PC-3 (cell line): ENCODE measurements around the gene SULF2. TPM values are rescaled to one million over a fixed set of nuclear protein-coding genes. Genes with fewer than 3 reads are reported as not detected.
A peak's percentile ranks its signal among the peaks of the same experiment; 100 is the strongest.

Experiments
- ATAC-seq: fragments of 200-7000 bp; cut with Tn5 transposase; 2 replicates; pipeline ENCODE4 v1.9.1; 2020; ENCODE audit warnings: mild to moderate bottlenecking, moderate library complexity
- BruUV-seq: library from RNA; stranded (reverse); fragments of 400-500 nt; replicated peaks from 2 replicates; lab custom pipeline; 2021; lab: Mats Ljungman, UMichigan
- CTCF ChIA-PET: fragments of 300-600 bp; sonication (Branson Sonifier 250); formaldehyde crosslinking; loops from one replicate; lab custom pipeline; 2022; ENCODE audit warnings: antibody characterized with exemption; lab: Charles Lee
- POLR2A ChIA-PET: fragments of 300-600 bp; sonication (Branson Sonifier 250); formaldehyde crosslinking; loops from one replicate; lab custom pipeline; 2022; ENCODE audit warnings: antibody characterized with exemption; ENCODE audit not compliant: unreplicated experiment; lab: Charles Lee
- DNase-seq: peaks from one replicate; pipeline ENCODE4 v3.0.0-alpha.2; 2015
- H2AFZ ChIP-seq: fragments of 300-600 bp; sonication (generic); 2 replicates; pipeline ENCODE4 v1.6.0; 2016; ENCODE audit warnings: antibody characterized with exemption, low read length
- H3F3A ChIP-seq: fragments of 300-600 bp; sonication (generic); one replicate; pipeline ENCODE4 v1.6.0; 2017; ENCODE audit warnings: antibody characterized with exemption, low read length, control low read depth, mild to moderate bottlenecking; ENCODE audit not compliant: unreplicated experiment
- H3K27ac ChIP-seq: fragments of 300-600 bp; sonication (generic); 2 replicates; pipeline ENCODE4 v1.5.1; 2016; ENCODE audit warnings: mild to moderate bottlenecking, low read length
- H3K27me3 ChIP-seq: fragments of 300-600 bp; sonication (generic); 2 replicates; pipeline ENCODE4 v1.6.1; 2016; ENCODE audit warnings: low read length, mixed read lengths
- H3K36me3 ChIP-seq: fragments of 300-600 bp; sonication (generic); 2 replicates; pipeline ENCODE4 v1.6.1; 2016; ENCODE audit warnings: low read depth, mixed run types, low read length, mixed read lengths
- H3K4me1 ChIP-seq: fragments of 300-600 bp; sonication (generic); 2 replicates; pipeline ENCODE4 v1.5.1; 2016; ENCODE audit warnings: low read length; ENCODE audit not compliant: insufficient read depth
- H3K4me2 ChIP-seq: fragments of 300-600 bp; sonication (generic); 2 replicates; pipeline ENCODE4 v1.6.0; 2016; ENCODE audit warnings: low read length
- H3K4me3 ChIP-seq: fragments of 300-600 bp; sonication (generic); 2 replicates; pipeline ENCODE4 v1.5.1; 2016; ENCODE audit warnings: mild to moderate bottlenecking, low read length, mixed read lengths
- H3K79me2 ChIP-seq: fragments of 300-600 bp; sonication (generic); 2 replicates; pipeline ENCODE4 v1.6.1; 2017; ENCODE audit warnings: low read length, mixed read lengths
- H3K9ac ChIP-seq: fragments of 300-600 bp; sonication (generic); 2 replicates; pipeline ENCODE4 v1.6.0; 2016; ENCODE audit warnings: mild to moderate bottlenecking, low read length
- H3K9me2 ChIP-seq: fragments of 300-600 bp; sonication (generic); replicated peaks from 2 replicates; pipeline ENCODE4 v1.6.1; 2016; ENCODE audit warnings: mixed run types, low read length, mixed read lengths
- H3K9me3 ChIP-seq: fragments of 300-600 bp; sonication (generic); 2 replicates; pipeline ENCODE4 v1.6.1; 2016; ENCODE audit warnings: low read length, mixed read lengths
- H4K20me1 ChIP-seq: fragments of 300-600 bp; sonication (generic); 2 replicates; pipeline ENCODE4 v1.6.1; 2016; ENCODE audit warnings: low read length, mixed read lengths
- EZH2 ChIP-seq: fragments of 300-600 bp; sonication (generic); IDR thresholded peaks from one replicate; pipeline ENCODE4 v1.6.1; 2017; ENCODE audit warnings: antibody characterized with exemption, mild to moderate bottlenecking, low read length; ENCODE audit not compliant: unreplicated experiment
- EZH2phosphoT487 ChIP-seq: fragments of 300-600 bp; sonication (generic); IDR thresholded peaks from 2 replicates; pipeline ENCODE4 v1.6.1; 2018; ENCODE audit warnings: mild to moderate bottlenecking, antibody characterized with exemption, low read length, borderline replicate concordance
- intact Hi-C: fragments of 100-400 bp; cut with micrococcal nuclease; formaldehyde crosslinking; loops from 2 replicates; pipeline ENCODE4 v1.9.0; 2023
- total RNA-seq: library from RNA; depleted of rRNA; stranded (reverse); fragments of >200 nt; gene quantifications from 2 replicates; pipeline ENCODE4 v1.2.3, GENCODE V29; 2014
- TF ChIP-seq, protein P1 (sequence below): fragments of 300-600 bp; sonication (generic); conservative IDR thresholded peaks from 2 replicates; pipeline ENCODE4 v1.5.1; 2017; ENCODE audit warnings: antibody characterized with exemption, low read depth, mild to moderate bottlenecking, low read length

SULF2 gene
- total RNA-seq, 1 experiment from 2014 or later = 340 TPM

DNA sequence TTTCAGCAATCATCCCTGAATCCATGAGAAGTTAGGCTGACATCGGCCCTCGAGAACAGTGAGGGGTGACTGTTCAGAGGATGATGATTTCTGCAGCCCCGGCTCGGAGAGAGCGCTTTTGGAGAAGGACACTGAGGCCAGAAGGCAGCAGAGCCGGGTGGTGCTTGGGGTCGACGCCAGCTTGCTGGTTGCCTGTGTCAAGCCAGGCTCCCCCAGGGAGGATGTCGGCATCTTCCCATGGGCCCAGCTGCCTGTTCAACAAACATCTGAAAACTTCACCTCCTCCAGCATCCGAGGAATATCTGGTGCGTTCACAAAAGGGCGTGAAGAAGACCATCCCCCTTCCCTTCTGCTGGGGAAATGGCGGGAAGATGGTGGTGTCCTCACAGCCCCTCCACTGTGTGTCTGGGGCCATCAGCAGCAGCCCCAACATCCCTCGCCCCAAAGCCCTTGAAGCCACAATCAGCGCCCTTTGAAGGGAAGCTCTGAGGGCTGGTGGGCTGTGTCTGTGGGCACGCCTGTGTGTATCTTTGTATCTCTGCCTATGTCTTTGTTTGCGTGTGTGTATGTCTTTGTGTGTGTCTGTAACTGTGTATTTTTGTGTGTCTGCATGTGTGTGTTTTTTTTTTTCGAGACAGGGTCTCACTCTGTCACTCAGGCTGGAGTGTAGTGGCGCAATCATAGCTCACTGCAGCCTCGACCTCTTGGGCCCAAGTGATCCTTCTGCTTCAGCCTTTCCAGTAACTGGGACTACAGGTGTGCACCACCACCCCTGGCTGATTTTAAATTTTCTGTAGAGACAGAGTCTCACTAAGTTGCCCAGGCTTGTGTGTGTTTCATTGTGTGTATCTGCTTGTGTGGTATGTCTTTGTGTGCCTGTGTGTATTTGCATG, 97.9 kb downstream of the SULF2 start:
- no peak overlapping the region for H3K27ac ChIP-seq
- no peak overlapping the region for H3K4me3 ChIP-seq
- H3K36me3 ChIP-seq = peaks cover 77% of the 10 kb centered on the region
- H3F3A ChIP-seq = no peaks in the 10 kb centered on the region
- no peak overlapping the region for H3K9ac ChIP-seq
- intact Hi-C loops = no loop called here
- no peaks in the 10 kb centered on the region for H3K27me3 ChIP-seq
- H3K79me2 ChIP-seq = no peaks in the 10 kb centered on the region
- no peaks in the 10 kb centered on the region for H3K4me1 ChIP-seq
- H4K20me1 ChIP-seq = no peaks in the 10 kb centered on the region
- H3K9me2 ChIP-seq = no peaks in the 10 kb centered on the region
- CTCF ChIA-PET = no interaction called here
- no peak overlapping the region for H3K4me2 ChIP-seq
- POLR2A ChIA-PET = no interaction called here
- no peak for ATAC-seq
- BruUV-seq = TSS peak; percentile 1
- no peak overlapping the region for H2AFZ ChIP-seq
- no peak for DNase-seq
- peaks cover 14% of the 10 kb centered on the region for H3K9me3 ChIP-seq
- TF ChIP-seq EZH2phosphoT487 (no peak), EZH2 (no peak)
- TF ChIP-seq, protein P1, sequence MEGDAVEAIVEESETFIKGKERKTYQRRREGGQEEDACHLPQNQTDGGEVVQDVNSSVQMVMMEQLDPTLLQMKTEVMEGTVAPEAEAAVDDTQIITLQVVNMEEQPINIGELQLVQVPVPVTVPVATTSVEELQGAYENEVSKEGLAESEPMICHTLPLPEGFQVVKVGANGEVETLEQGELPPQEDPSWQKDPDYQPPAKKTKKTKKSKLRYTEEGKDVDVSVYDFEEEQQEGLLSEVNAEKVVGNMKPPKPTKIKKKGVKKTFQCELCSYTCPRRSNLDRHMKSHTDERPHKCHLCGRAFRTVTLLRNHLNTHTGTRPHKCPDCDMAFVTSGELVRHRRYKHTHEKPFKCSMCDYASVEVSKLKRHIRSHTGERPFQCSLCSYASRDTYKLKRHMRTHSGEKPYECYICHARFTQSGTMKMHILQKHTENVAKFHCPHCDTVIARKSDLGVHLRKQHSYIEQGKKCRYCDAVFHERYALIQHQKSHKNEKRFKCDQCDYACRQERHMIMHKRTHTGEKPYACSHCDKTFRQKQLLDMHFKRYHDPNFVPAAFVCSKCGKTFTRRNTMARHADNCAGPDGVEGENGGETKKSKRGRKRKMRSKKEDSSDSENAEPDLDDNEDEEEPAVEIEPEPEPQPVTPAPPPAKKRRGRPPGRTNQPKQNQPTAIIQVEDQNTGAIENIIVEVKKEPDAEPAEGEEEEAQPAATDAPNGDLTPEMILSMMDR = no peak

GRCh38 chr20:47686545-47686944, 98.7 kb downstream of the SULF2 start:
- Histone ChIP-seq H4K20me1 (no peaks in the 10 kb centered on the region), H2AFZ (no peak overlapping the region), H3F3A (no peaks in the 10 kb centered on the region), H3K4me3 (no peak overlapping the region), H3K4me1 (no peaks in the 10 kb centered on the region), H3K9me2 (no peaks in the 10 kb centered on the region), H3K9me3 (peaks cover 7% of the 10 kb centered on the region), H3K79me2 (no peaks in the 10 kb centered on the region), H3K36me3 (peaks cover 69% of the 10 kb centered on the region), H3K27ac (no peak overlapping the region), H3K27me3 (no peaks in the 10 kb centered on the region), H3K4me2 (no peak overlapping the region), H3K9ac (no peak overlapping the region)
- no TSS peak for BruUV-seq
- POLR2A ChIA-PET = no interaction called here
- CTCF ChIA-PET = no interaction called here
- TF ChIP-seq, protein P1 = no peak
- TF ChIP-seq EZH2 (no peak), EZH2phosphoT487 (no peak)
- no peak for ATAC-seq
- intact Hi-C loops = no loop called here
- DNase-seq = no peak
